ENCODE data around the gene ELMO3.

The ELMO3 gene

GRCh38 chr16:67242138-67242730, 43.3 kb downstream of the ELMO3 start:
- no peak for DNase-seq (ENCODE audit: low read depth in 2 of 2)

DNA sequence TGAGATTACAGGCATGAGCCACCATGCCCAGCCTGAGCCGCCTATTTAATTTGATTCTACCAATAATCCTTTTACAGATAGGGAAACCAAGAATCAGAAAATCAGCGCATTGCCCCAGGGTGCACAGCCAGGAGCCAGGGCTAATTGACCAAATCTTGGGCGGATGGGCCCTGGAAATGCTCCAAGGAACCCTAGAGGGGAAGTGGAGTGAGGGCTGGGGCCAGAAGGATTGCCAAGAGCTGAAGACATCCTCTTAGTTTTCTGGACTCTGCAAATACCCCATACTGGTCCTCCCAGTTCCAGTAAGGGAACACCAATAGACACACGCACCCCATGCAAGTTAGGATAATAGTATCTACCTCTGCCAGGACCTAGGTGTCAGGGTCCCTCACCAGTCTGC, 44.5 kb downstream of the ELMO3 start:
- DNase-seq (ENCODE audit: low read depth in 2 of 2): no peak

GRCh38 chr16:67244387-67245185, 45.7 kb downstream of the ELMO3 start:
- peak; percentile 77 to 80 for DNase-seq (ENCODE audit: low read depth in 2 of 2)

GRCh38 chr16:67245186-67245585, 46.3 kb downstream of the ELMO3 start:
- DNase-seq (ENCODE audit: low read depth in 2 of 2): no peak

- no peak for DNase-seq (ENCODE audit: low read depth in 2 of 2)
Observed at GRCh38 chr16:67245674-67246080, 46.7 kb downstream of the ELMO3 start.

GRCh38 chr16:67246081-67246755, 47.3 kb downstream of the ELMO3 start:
- DNase-seq (ENCODE audit: low read depth in 2 of 2): peak in 1 of 2 donors; percentile 42

- no peak for DNase-seq (ENCODE audit: low read depth in 2 of 2)
Observed at GRCh38 chr16:67246756-67247191, 47.8 kb downstream of the ELMO3 start.

GRCh38 chr16:67247192-67248072, 48.5 kb downstream of the ELMO3 start, which contains the start of gene FHOD1:
Gene FHOD1 (minus strand): TSS chr16:67247481. CDS start chr16:67247410, 71 bp downstream.
- DNase-seq (ENCODE audit: low read depth in 2 of 2): peak; percentile 90 to 94

GRCh38 chr16:67248073-67248400, 49.1 kb downstream of the ELMO3 start:
- DNase-seq (ENCODE audit: low read depth in 2 of 2): no peak

GRCh38 chr16:67248401-67249177, 49.7 kb downstream of the ELMO3 start, which contains the start of gene SLC9A5:
Gene SLC9A5 (plus strand): TSS chr16:67248979. CDS start chr16:67249015, 36 bp downstream.
- DNase-seq (ENCODE audit: low read depth in 2 of 2): no peak

DNA sequence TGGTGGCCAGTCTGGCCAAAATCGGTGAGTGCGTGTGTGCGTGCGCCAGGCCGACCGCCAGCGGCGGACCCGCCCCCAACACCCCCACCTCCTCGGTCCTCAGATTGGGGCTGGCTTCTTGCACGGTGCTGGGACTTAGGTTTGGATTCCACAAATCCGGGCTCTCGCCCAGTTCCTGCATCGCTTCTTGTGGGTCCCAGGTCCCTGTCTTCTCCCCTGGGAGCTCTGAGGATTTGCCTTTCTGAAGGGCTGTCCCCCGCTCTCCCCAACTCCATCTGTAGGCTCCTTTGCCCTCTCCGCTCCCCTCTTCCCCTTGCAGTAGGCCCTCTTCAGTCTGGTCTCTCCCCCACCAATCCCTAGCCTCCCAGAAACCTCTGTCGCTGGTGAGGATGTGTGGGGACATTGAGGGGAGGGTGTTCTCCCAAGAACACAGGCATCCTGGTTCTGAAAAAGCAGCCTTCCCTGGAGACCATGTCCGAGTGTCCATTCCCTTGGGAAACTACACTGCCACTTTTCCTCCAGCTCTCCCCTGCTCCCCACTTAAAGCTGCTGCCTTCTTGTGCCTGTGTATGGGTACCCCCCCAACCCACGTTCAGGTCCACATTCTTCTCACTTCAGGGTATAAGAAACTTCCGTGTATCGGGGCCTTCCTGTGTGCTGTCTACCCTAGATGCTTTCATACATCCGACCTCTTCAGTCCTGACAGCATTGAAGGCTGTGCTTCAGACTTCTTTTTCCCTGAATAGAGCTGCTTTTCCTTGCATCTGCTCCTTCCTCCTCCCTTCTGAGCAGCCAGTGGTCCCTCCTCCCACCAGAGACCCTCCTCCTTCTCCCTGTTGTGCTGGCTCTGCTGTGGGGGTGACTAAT, 50.5 kb downstream of the ELMO3 start:
- no peak for DNase-seq (ENCODE audit: low read depth in 2 of 2)

GRCh38 chr16:67250045-67250327, 51.1 kb downstream of the ELMO3 start:
- DNase-seq (ENCODE audit: low read depth in 2 of 2): no peak

GRCh38 chr16:67252609-67253497, 53.9 kb downstream of the ELMO3 start:
- no peak for DNase-seq (ENCODE audit: low read depth in 2 of 2)

Data from stimulated activated CD8-positive, alpha-beta memory T cell treated with anti-CD3 and anti-CD28 coated beads, Interleukin-7, amount 100 ng/mL, for 4 hours (primary cell).